ENCODE data around the gene PDLIM1. TPM values are rescaled to one million over a fixed set of nuclear protein-coding genes. Genes with fewer than 3 reads are reported as not detected.

The PDLIM1 gene
- polyA plus RNA-seq, 1 of the 3 experiments (the other 2 are of a cell fraction): 97.2 TPM

DNA sequence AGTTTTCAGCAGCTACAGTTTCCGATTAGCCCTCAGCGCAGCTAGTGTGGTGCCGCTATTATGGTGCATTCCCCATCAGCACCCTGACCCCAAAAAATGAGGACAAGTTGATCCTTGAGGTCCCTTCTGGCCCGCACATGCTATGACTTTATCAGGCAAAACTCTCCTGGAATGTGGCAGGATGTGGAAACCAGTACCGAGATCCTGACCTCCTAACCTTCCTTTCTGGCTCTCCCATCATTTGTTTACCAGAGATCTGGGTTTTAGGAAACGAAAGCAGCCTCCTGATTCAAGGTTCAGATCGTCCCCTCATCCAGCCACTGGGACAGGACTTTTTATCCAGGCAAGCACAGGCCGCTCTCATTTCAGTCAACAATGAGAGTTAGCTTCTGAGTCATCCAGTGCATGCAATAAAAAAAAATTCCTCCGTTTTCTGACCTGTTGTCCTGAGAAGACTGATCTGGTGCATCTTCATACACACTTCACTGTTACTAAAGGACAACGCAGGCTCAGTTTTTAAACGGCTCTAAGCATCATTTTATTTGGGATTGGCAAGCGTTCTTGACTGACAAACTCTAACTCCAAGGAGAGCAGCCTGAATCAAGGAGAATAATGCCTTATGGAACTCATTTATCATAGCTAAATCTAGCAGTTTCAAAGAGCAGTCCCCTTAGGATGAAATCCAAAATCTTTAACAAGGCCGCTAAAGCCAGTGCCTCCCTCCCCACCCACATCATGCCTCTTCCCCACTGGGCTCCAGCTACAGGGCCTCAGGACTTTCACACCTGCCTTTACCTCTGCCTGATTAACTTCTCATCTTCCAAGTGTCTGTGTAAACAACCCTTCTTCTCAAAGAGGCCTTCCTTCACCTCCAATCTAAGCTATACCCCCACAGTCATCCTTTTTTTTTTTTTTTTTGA is 17.1 kb downstream of the PDLIM1 start:
- peaks cover 5 to 26% of the 10 kb centered on the region in 2 experiments; a peak in 2 of 4 replicates for H3K4me1 ChIP-seq (ENCODE audit: control insufficient read depth in 1 of 2, insufficient read depth in 2 of 2, low read depth in 1 of 2, low read length in 1 of 2)
- H3F3A ChIP-seq (replicated peaks; ENCODE audit: insufficient read depth): peaks cover 31% of the 10 kb centered on the region
- H2AFZ ChIP-seq (ENCODE audit: low read depth): peak overlapping the region; percentile 76; the same call in 1 of the 2 replicates
- CTCF ChIA-PET: interaction anchor here (0.8 to 2.9 kb wide), 3 partner anchors 27 to 89 kb away, joined by 4 to 13 read pairs (median 4); no protein-coding TSS in a partner anchor
- peaks cover 0 to 13% of the 10 kb centered on the region in 2 experiments for H3K36me3 ChIP-seq (replicated peaks in 1 of 2; ENCODE audit: control insufficient read depth in 1 of 2, insufficient read depth in 2 of 2, low read length in 1 of 2)
- no peaks in the 10 kb centered on the region for H3K9me3 ChIP-seq
- peak overlapping the region; percentile 54; the same call in 1 of the 2 replicates for H3K4me2 ChIP-seq
- H4K20me1 ChIP-seq (ENCODE audit: insufficient read depth): no peaks in the 10 kb centered on the region
- WGBS (ENCODE audit: low lambda C conversion rate): 30% methylated on average over 9 of the region's 13 CpGs
- H3K79me2 ChIP-seq (ENCODE audit: insufficient read depth): peaks cover 71% of the 10 kb centered on the region
- DNase-seq: no peak
- H3K9ac ChIP-seq: peak overlapping the region; percentile 59; the same call in 1 of the 2 replicates
- no peaks in the 10 kb centered on the region for H3K27me3 ChIP-seq (ENCODE audit: insufficient read depth)
- POLR2A ChIA-PET: no interaction called here
- H3K27ac ChIP-seq (ENCODE audit: low read depth in 2 of 2, low read length in 1 of 2): peak overlapping the region; percentile 43 to 92; a peak in 3 of 4 replicates
- peak overlapping the region in 1 of 2 experiments; percentile 23; a peak in 2 of 4 replicates for H3K4me3 ChIP-seq (ENCODE audit: low read depth in 2 of 2, low read length in 1 of 2)
- no peaks in the 10 kb centered on the region for H3K9me2 ChIP-seq
- TF ChIP-seq ELF1 (IDR thresholded peaks at IDR 0.05) (no peak), TEAD4 (IDR thresholded peaks at IDR 0.05; ENCODE audit: borderline replicate concordance, insufficient read depth) (0 out of 2 replicates have a peak, but pooled peaks have one; percentile 20), NRF1 (IDR thresholded peaks at IDR 0.05; ENCODE audit: low read depth, low read length) (no peak), EZH2phosphoT487 (IDR thresholded peaks at IDR 0.05; ENCODE audit: borderline replicate concordance, low read depth) (no peak), JUND (IDR thresholded peaks at IDR 0.05) (peak; percentile 51; the same call in 1 of the 2 replicates), FOXJ3 (CRISPR knock-in tag; IDR thresholded peaks at IDR 0.05) (no peak), SIN3A (IDR thresholded peaks at IDR 0.05; ENCODE audit: borderline replicate concordance, low read depth, low read length) (0 out of 2 replicates have a peak, but pooled peaks have one; percentile 13), NFIC (IDR thresholded peaks at IDR 0.05; ENCODE audit: borderline replicate concordance) (0 out of 2 replicates have a peak, but pooled peaks have one; percentile 4), CHD2 (IDR thresholded peaks at IDR 0.05; ENCODE audit: low read length, partially characterized antibody) (no peak), GATA2 (CRISPR knock-in tag; IDR thresholded peaks at IDR 0.05) (no peak), MEF2A (IDR thresholded peaks at IDR 0.05; ENCODE audit: borderline replicate concordance, low read depth) (no peak), POLR2AphosphoS5 (IDR thresholded peaks at IDR 0.05; ENCODE audit: low read depth, low read length) (0 out of 2 replicates have a peak, but pooled peaks have one; percentile 18), MXI1 (IDR thresholded peaks at IDR 0.05; ENCODE audit: low read depth, low read length) (no peak), FOSL2 (IDR thresholded peaks at IDR 0.05; ENCODE audit: borderline replicate concordance, low read depth) (peak; percentile 72; the same call in 1 of the 2 replicates), FOXM1 (IDR thresholded peaks at IDR 0.05; ENCODE audit: low read depth) (no peak), RCOR1 (IDR thresholded peaks at IDR 0.05; ENCODE audit: low read length) (no peak), TAF1 (IDR thresholded peaks at IDR 0.05; ENCODE audit: borderline replicate concordance, low read depth, low read length) (no peak)
- TF ChIP-seq, protein P1, sequence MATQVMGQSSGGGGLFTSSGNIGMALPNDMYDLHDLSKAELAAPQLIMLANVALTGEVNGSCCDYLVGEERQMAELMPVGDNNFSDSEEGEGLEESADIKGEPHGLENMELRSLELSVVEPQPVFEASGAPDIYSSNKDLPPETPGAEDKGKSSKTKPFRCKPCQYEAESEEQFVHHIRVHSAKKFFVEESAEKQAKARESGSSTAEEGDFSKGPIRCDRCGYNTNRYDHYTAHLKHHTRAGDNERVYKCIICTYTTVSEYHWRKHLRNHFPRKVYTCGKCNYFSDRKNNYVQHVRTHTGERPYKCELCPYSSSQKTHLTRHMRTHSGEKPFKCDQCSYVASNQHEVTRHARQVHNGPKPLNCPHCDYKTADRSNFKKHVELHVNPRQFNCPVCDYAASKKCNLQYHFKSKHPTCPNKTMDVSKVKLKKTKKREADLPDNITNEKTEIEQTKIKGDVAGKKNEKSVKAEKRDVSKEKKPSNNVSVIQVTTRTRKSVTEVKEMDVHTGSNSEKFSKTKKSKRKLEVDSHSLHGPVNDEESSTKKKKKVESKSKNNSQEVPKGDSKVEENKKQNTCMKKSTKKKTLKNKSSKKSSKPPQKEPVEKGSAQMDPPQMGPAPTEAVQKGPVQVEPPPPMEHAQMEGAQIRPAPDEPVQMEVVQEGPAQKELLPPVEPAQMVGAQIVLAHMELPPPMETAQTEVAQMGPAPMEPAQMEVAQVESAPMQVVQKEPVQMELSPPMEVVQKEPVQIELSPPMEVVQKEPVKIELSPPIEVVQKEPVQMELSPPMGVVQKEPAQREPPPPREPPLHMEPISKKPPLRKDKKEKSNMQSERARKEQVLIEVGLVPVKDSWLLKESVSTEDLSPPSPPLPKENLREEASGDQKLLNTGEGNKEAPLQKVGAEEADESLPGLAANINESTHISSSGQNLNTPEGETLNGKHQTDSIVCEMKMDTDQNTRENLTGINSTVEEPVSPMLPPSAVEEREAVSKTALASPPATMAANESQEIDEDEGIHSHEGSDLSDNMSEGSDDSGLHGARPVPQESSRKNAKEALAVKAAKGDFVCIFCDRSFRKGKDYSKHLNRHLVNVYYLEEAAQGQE (IDR thresholded peaks at IDR 0.05; ENCODE audit: low read depth, low read length): no peak
- TF ChIP-seq, protein P2, sequence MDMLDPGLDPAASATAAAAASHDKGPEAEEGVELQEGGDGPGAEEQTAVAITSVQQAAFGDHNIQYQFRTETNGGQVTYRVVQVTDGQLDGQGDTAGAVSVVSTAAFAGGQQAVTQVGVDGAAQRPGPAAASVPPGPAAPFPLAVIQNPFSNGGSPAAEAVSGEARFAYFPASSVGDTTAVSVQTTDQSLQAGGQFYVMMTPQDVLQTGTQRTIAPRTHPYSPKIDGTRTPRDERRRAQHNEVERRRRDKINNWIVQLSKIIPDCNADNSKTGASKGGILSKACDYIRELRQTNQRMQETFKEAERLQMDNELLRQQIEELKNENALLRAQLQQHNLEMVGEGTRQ (IDR thresholded peaks at IDR 0.05; ENCODE audit: borderline replicate concordance, low read depth, low read length): no peak
- TF ChIP-seq, protein P3, sequence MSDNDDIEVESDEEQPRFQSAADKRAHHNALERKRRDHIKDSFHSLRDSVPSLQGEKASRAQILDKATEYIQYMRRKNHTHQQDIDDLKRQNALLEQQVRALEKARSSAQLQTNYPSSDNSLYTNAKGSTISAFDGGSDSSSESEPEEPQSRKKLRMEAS (IDR thresholded peaks at IDR 0.05; ENCODE audit: low read depth): peak; percentile 48; the same call in 1 of the 2 replicates
- TF ChIP-seq, protein P4, sequence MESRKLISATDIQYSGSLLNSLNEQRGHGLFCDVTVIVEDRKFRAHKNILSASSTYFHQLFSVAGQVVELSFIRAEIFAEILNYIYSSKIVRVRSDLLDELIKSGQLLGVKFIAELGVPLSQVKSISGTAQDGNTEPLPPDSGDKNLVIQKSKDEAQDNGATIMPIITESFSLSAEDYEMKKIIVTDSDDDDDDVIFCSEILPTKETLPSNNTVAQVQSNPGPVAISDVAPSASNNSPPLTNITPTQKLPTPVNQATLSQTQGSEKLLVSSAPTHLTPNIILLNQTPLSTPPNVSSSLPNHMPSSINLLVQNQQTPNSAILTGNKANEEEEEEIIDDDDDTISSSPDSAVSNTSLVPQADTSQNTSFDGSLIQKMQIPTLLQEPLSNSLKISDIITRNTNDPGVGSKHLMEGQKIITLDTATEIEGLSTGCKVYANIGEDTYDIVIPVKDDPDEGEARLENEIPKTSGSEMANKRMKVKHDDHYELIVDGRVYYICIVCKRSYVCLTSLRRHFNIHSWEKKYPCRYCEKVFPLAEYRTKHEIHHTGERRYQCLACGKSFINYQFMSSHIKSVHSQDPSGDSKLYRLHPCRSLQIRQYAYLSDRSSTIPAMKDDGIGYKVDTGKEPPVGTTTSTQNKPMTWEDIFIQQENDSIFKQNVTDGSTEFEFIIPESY (IDR thresholded peaks at IDR 0.05; ENCODE audit: borderline replicate concordance, low read depth): no peak
- TF ChIP-seq, protein P5, sequence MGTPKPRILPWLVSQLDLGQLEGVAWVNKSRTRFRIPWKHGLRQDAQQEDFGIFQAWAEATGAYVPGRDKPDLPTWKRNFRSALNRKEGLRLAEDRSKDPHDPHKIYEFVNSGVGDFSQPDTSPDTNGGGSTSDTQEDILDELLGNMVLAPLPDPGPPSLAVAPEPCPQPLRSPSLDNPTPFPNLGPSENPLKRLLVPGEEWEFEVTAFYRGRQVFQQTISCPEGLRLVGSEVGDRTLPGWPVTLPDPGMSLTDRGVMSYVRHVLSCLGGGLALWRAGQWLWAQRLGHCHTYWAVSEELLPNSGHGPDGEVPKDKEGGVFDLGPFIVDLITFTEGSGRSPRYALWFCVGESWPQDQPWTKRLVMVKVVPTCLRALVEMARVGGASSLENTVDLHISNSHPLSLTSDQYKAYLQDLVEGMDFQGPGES (IDR thresholded peaks at IDR 0.05; ENCODE audit: low read depth, low read length): no peak

All from SK-N-SH (cell line).